Middle frontal gyrus (tissue), 1 donor: ENCODE measurements around the gene ORMDL3.

Experiments
- DNase-seq: peaks from one replicate; pipeline ENCODE4 v3.0.0-alpha.2; 2015; ENCODE audit warnings: low spot score; ENCODE audit errors: extremely low spot score

The ORMDL3 gene, protein sequence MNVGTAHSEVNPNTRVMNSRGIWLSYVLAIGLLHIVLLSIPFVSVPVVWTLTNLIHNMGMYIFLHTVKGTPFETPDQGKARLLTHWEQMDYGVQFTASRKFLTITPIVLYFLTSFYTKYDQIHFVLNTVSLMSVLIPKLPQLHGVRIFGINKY

DNA sequence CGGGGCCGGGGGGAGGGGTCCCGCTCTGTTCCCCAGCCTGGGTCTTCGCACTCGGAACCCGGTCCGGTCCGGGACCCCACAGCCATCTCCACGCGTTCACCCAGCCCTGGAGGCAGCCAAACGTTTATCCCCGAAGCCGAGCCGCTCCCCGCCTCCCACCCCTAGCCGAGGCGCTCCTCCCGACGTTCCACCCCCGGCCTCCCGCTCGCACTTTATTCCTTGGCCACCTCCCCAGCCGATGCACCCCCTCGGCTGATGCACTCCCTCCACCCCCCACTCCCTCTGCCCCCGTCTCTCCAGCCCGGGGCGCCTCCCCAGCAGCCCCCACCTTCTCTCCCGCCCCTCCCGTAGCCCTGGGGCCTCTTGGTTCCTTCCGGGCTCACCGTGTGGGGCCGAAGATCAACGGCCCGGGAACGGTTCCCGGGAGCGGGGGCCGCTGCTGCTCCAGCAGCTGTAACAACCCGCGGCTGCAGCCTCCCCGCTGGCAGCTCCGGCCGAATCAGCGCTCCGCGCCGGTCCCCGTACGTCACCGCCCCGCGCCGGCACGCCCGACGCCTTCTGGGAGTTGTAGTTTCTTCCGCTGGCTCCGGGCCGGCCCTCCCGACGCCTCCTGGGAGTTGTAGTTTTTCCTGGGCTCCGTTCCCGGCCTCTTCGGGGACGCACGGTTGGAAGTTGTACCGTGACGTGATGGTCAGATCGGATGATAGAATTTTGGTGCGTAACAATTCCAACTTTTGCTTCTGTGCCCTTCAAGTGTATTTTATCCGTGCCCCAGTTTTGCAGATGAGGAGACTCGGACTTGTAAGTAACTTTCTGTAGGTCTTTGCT is at the start of gene ORMDL3, which contains the start of gene LRRC3C:
Gene ORMDL3, minus strand, starts transcription at position 501 of the 828 bp plus-strand sequence. CDS start 3,398 bp downstream, outside the sequence.
Gene LRRC3C, plus strand, starts transcription at position 632 of the 828 bp plus-strand sequence. CDS start 13,792 bp downstream, outside the sequence.
- DNase-seq: peak; percentile 80

DNA sequence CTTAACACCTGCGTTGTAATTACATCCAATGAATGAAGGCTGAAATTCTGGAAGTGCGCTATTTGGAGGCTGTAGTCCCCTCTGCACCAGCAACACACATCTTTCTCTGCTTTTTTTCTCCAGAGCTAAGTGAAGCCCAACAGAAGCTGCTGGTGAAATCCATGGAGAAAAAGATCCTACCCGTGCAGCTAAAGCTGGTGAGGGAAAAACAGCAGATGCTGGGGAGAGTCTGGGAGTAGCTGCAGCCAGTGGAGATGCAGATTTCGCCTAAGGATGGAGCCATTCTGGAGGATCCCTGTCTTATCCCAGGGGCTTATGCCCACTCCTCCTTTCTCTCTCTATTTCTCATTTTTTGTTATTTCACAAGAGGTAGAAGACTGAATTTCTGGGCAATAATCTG is 48.4 kb upstream of the ORMDL3 start:
- DNase-seq: no peak

- DNase-seq: no peak
Measured at GRCh38 chr17:39974433-39974832, 47.0 kb upstream of the ORMDL3 start.

DNA sequence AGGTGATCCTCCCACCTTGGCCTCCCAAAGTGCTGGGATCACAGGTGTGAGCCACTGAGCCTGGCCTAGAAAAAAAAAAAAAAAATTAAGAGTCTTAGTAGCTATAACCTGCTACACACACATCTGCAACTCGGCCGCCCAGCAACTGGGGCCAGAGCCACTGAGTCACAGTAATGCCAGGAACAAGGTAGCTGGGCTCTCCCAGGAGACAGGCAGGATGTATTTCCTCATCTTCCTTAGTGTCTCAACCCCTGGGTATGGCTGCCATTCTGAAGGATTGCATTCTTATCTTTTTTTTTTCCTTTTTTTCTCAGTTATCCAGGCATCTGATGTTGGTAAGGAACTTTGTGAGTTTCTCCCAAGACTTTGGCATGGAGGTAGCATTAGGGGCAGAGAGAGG is 46.1 kb upstream of the ORMDL3 start:
- DNase-seq: no peak

DNA sequence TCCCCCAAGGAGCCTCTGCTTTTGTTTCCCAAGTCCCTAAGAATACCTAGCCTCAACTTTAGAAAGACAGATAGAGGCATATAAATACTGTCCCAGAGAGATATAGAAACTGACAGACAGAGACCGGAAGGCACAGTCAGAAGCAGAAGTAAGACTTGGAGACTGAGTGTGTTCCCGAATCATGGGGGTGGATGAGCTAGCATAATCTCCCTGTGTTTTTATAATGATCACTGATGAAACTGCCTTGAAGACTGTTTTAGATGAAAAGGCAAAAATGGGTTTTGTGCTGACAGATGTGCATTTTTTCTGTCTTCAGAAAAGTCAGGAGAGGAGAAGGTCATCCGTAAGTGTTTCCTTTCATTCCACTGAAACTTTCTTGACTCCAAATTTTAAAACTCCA is 44.9 kb upstream of the ORMDL3 start:
- DNase-seq: no peak

GRCh38 chr17:39971076-39971603 is 43.7 kb upstream of the ORMDL3 start:
- DNase-seq: no peak

DNA sequence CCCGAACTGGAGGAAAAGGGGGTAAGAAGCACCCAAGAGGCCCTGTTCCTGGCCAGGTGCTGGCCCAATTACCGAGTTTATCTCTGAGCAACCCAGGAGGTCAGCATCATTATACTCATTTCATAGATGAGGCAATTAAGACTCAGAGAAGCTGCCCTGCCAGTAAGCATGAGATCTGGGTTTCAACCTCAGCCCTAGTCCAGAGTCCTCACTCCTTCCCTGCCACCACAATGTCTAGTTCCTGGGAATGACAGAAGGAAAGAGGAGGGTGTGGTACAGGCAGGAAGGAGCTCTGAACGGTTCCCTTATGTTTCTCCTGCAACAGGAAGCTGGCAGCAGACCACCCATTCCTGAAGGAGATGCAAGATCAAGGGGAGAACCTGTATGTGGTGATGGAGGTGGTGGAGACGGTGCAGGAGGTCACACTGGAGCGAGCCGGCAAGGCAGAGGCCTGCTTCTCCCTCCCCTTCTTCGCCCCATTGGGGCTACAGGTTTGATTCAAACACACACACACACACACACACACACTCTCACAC is 42.8 kb upstream of the ORMDL3 start:
- DNase-seq: no peak

DNA sequence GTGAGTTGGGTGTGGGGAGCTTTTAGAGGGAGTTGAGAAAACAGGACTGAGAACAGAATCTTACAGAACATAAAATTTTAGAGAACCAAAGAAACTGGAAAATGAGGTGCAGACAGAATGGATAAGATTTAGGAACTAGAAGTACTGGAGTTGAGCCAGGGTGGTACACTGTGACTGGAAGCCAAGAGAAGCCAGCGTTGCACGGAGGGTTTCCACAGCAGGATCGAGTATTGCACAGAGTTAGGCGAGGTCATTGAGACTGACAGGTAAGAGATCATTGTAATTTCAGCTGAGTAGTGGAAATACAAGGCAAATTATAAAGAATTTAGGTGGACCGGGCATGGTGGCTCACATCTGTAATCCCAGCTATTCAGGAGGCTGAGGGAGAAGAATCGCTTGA is 42.0 kb upstream of the ORMDL3 start:
- no peak for DNase-seq

DNA sequence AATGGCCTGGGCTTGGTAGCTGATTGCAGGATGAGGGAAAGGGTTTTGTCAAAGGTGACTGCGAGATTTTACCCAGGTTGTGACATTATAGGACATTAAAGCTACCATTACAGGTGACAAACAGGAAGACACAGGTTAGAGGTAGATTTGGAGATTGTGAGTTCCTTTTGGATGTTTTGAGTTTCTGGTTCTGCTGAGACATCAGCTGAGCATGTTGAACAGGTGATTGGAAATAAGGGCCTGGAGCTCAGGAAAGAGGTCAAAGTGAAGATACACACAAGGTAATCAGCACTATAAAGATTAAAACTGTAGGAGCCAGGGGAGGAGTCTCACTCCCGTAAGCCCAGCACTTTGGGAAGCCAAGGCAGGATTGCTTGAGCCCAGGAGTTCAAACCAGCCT is 41.4 kb upstream of the ORMDL3 start:
- no peak for DNase-seq

GRCh38 chr17:39966771-39967170 is 39.4 kb upstream of the ORMDL3 start:
- no peak for DNase-seq

GRCh38 chr17:39965017-39965699 is 37.8 kb upstream of the ORMDL3 start:
- no peak for DNase-seq

GRCh38 chr17:39963829-39964228 is 36.4 kb upstream of the ORMDL3 start:
- no peak for DNase-seq

DNA sequence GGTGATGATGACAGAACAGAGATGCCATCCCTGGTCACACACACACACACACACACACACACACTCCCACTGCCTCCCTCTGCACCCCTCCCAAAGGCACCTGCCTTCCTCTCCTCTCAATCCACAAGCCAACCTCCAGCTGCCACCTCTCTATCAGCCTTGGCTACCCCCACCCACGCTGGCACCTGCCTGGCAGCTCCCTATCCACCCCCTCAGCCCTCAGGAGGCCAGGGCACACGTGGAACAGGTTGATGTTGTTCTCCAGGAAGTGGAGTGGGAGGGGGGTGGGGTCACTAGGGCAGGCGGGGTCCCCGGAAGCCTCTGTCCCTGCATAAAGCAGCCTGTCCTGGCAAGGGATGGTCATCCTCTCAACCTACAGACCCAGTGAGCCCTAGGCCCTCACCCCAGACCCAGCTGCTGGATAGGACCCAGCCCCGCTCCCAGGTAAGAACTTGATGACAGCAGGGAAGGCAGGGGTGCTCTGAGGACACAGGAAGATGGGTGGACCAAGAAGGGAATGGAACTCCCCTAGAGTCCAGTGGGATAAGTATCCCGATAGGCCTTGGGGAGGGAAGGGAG is 35.3 kb upstream of the ORMDL3 start, which contains the start of gene GSDMA:
Gene GSDMA, plus strand, starts transcription at position 363 of the 579 bp plus-strand sequence. CDS start 2,684 bp downstream, outside the sequence.
- no peak for DNase-seq

DNA sequence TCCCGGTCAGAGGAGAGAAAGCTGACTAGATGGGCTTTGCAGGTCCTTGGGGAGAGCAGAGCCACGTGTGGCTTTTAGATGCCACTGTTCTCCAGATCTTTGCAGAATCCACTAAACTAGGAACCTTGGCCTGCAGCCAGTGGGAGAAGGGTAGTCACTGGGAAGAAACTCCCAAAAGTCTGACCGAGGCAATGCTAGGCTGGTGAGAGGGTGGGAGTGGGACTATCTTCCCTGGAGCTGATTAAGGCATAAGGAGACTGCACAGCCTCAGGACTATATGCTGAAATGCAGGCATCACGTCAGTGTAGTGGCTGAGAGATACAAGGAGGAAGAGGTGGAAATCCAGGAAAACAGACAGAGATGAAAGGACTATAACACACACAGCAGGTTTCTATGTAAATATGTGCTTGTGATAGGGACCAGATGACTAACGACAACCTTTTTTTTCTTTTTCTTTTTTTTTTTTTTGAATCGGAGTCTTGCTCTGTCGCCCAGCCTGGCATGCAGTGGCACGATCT is 33.2 kb upstream of the ORMDL3 start:
- DNase-seq: no peak

GRCh38 chr17:39955726-39956225 is 28.4 kb upstream of the ORMDL3 start:
- no peak for DNase-seq

GRCh38 chr17:39954876-39955275 is 27.5 kb upstream of the ORMDL3 start:
- DNase-seq: no peak

- DNase-seq: no peak
Measured at GRCh38 chr17:39953471-39953888, 26.1 kb upstream of the ORMDL3 start.

GRCh38 chr17:39952680-39953470 is 25.5 kb upstream of the ORMDL3 start:
- DNase-seq: peak; percentile 66

DNA sequence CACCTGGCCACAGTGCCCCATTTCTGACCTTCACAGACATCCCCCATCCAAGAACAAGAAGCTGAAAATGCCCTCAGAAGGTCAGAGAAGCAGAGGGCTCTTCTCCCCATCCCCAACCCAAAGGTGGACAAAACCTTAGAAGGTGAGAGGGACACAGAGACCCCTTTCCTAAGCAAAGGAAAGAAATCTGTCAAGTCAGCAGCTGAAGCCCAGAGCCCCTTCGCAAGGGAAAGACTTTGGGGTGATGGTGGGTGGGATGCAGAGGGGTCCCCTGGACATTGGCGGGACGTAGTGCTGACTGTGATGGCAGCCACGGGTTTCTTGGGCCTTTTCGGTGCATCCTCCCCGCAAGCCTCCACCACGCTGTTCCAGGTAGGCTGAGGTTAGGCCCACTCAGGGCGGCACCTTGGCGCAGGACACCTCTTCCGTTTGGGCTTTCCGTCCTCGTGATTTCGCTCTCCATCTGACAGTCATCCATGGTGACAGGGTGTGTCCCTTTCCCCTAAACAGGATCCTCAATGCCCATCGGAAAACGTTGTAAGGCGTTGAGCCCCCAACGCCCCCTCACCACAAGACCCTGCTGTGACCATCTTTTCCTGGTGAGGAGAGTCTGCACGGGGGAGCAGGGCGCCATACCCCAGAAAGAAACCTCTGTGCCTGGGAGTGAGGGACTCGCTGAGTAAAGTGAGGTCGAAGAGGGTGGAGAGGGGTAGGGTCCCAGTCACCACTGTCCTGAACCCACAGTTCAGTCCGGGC is 24.7 kb upstream of the ORMDL3 start:
- no peak for DNase-seq
